ENCODE data around the gene OR5L1.

Gene OR5L1

GRCh38 chr11:55811067-55811466 is at the start of gene OR5L1:
Gene OR5L1, plus strand, starts transcription at chr11:55811367. Its CDS starts 100 bp downstream, at chr11:55811467.
- DNase-seq, result no peak

- no peak for DNase-seq
Observed at GRCh38 chr11:55773138-55773537, 38.0 kb upstream of the OR5L1 start, which contains the start of gene OR5D13. Gene OR5D13, plus strand, starts transcription at chr11:55773438. Its CDS starts 0 bp downstream, at chr11:55773438.

GRCh38 chr11:55791606-55792005 is 19.6 kb upstream of the OR5L1 start:
- no peak for DNase-seq

DNA sequence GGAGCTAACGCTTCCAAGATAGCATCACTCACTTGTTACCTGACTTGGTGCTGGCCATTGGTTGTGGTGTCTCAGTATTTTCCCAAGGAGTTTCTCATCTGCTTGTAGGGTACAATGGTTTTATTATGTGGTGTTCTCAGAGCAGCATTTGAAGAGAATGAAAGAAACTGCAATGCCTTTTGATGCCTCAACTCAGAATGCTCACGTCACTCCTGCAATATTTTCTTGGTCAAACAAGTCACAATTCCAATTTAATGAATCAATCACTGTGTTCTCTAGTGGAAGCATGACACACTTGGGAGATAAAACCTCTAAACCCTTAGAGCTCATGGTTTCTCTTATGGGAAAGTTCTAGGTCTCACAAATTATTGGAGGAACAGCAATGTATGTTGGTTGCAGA is 17.8 kb upstream of the OR5L1 start:
- no peak for DNase-seq

DNA sequence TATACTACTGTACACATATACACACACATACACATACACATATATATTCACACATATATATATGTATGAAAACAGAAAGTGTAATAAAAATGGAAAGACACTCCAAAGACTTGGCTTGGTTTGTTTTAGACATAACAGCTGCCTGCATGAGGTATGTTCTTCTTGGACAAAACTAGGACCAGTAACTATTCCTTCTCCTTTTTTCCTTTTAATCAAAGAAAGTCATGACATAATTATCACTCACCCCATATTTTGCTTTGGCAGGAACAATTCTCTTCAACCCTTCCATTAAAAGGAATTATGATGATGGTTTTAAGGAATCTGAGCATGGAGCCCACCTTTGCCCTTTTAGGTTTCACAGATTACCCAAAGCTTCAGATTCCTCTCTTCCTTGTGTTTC is 15.9 kb upstream of the OR5L1 start, which contains the start of gene OR5D14:
Gene OR5D14, plus strand, starts transcription at position 301 of the 400 bp plus-strand sequence. Its CDS starts 0 bp downstream, at position 301.
- DNase-seq, result no peak

- DNase-seq, result no peak
Observed at GRCh38 chr11:55806248-55806647, 4.9 kb upstream of the OR5L1 start.

DNA sequence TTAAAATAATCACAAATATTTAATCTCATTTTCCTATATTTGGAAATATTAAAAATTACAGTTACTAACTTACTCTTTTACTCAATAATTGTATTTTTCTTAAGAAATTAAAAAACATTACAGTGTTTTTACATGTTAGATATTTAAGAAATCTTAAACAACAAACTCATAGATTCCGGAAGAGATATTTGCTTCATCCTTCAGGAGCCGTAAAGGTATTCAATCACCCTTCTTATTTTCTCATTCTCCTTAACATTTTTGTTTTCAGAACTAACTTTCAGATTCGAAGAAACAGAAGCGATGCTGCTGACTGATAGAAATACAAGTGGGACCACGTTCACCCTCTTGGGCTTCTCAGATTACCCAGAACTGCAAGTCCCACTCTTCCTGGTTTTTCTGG is 8.2 kb downstream of the OR5L1 start, which contains the start of gene OR5D18:
Gene OR5D18, plus strand, starts transcription at position 301 of the 400 bp plus-strand sequence. Its CDS starts 0 bp downstream, at position 301.
- DNase-seq, result no peak

DNA sequence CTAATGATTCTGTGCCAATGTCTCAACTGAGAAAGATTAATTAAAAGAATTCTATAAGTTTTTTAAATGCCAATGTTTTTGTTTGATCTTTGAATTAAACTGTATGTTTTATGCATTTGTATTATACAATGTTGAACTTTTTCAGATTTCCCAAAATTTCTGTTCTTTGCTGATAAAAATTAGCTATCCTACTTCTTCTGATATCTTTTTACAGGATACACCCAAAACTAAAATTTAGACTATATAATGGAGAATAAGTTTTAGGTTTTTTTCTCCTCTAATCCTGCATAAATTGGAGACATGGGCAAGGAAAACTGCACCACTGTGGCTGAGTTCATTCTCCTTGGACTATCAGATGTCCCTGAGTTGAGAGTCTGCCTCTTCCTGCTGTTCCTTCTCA is 15.8 kb downstream of the OR5L1 start, which contains the start of gene OR5L2:
Gene OR5L2, plus strand, starts transcription at position 301 of the 400 bp plus-strand sequence. Its CDS starts 0 bp downstream, at position 301.
- no peak for DNase-seq

DNA sequence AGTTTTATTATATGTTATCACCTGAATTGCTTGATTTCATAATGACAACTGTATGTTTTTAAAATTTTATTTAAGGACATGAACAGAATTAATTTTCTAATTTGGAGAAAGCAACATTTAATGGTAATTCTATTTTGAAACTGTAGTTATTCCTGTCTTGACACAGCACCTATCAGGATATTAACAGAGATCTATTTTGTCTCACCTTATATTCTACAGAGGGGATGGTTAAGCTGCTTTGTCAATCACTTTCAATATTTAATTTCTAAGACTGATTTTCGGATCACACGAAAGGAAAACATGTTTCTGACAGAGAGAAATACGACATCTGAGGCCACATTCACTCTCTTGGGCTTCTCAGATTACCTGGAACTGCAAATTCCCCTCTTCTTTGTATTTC is 27.3 kb downstream of the OR5L1 start, which contains the start of gene OR5D16:
Gene OR5D16, plus strand, starts transcription at position 301 of the 400 bp plus-strand sequence. Its CDS starts 0 bp downstream, at position 301.
- no peak for DNase-seq

DNA sequence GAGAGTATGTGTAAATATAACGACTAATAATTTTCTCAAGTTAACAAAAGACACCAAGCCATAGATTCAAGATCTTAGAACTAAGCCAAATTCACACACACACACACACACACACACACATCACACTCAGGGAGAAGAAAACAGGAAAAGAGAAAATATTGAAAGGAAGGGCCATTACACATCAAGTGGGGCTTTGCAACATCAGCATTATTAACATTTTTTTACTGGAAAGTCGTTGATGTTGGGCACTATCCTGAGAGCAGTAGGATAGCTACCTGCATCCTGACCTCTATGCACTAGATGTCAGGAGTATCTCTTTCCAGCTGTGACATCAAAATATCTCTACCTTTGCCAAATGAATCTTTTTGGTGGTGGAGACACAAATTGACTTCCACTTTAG is 36.3 kb downstream of the OR5L1 start:
- DNase-seq, result no peak

DNA sequence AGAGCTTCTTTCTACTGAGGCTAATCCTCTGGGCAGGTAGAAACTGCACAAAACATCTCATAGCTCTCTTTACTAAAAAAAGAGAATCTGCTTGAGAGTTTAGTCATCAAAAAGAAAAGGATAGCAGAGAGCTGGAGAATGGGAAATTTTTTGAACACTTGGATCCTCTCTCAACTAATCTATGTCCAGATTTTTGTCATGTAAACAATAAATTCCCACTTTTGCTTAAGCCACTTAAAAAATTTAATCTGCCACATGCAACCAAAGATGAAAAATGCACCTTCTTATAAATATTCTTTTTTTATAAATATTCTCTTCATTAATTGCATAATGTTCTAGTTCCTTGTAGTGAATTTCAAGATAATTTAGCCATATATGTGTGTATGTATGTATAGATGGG is 37.9 kb downstream of the OR5L1 start:
- no peak for DNase-seq

- DNase-seq, result no peak
Observed at GRCh38 chr11:55852141-55852540, 41.0 kb downstream of the OR5L1 start.

GRCh38 chr11:55854704-55855103 is 43.5 kb downstream of the OR5L1 start:
- DNase-seq, result no peak

All from stimulated activated CD4-positive, alpha-beta T cell treated with anti-CD3 and anti-CD28 coated beads, Interleukin-12 subunit alpha, Interleukin-12 subunit beta, amount 100 ng/mL, for 4 hours (primary cell).